OCI-LY1 (cell line): ENCODE data around the gene LINGO1.

Experiments used
- H2AFZ ChIP-seq: fragments of 200-600 bp; sonication (generic), shearing (Covaris generic); 2 replicates; pipeline ENCODE4 v1.6.0; 2014; ENCODE audit warnings: antibody characterized with exemption, mild to moderate bottlenecking, low read length
- H3F3A ChIP-seq: fragments of 200-600 bp; sonication (generic), shearing (Covaris generic); 2 replicates; pipeline ENCODE4 v1.6.0; 2014; ENCODE audit warnings: mild to moderate bottlenecking, antibody characterized with exemption, low read length, moderate library complexity; ENCODE audit not compliant: insufficient read depth
- H3K27ac ChIP-seq: fragments of 200-600 bp; sonication (generic); 2 replicates; pipeline ENCODE4 v1.5.1; 2014; ENCODE audit warnings: low read length, mixed run types, mild to moderate bottlenecking, low read depth; ENCODE audit not compliant: poor library complexity, severe bottlenecking
- H3K27me3 ChIP-seq: fragments of 200-600 bp; sonication (generic); 2 replicates; pipeline ENCODE4 v1.6.0; 2014; ENCODE audit warnings: antibody characterized with exemption, mild to moderate bottlenecking, low read length, moderate library complexity; ENCODE audit not compliant: insufficient read depth
- H3K36me3 ChIP-seq: fragments of 200-600 bp; sonication (generic); 2 replicates; pipeline ENCODE4 v1.6.1; 2014; ENCODE audit warnings: mild to moderate bottlenecking, antibody characterized with exemption, low read length, moderate library complexity, mixed read lengths; ENCODE audit not compliant: insufficient read depth
- H3K4me1 ChIP-seq: fragments of 200-600 bp; sonication (generic); 2 replicates; pipeline ENCODE4 v1.5.1; 2014; ENCODE audit warnings: mild to moderate bottlenecking, low read length, moderate library complexity; ENCODE audit not compliant: insufficient read depth, severe bottlenecking
- H3K4me2 ChIP-seq: fragments of 200-600 bp; sonication (generic), shearing (Covaris generic); 2 replicates; pipeline ENCODE4 v1.6.1; 2014; ENCODE audit warnings: low read length
- H3K4me3 ChIP-seq: fragments of 200-600 bp; sonication (generic); 2 replicates; pipeline ENCODE4 v1.5.1; 2014; ENCODE audit warnings: low read length, low read depth, mild to moderate bottlenecking, mixed read lengths; ENCODE audit not compliant: poor library complexity, severe bottlenecking
- H3K79me2 ChIP-seq: fragments of 200-600 bp; shearing (Covaris generic); 2 replicates; pipeline ENCODE4 v1.6.1; 2016; ENCODE audit warnings: mixed run types, low read length, mixed read lengths; ENCODE audit not compliant: insufficient read depth
- H3K9ac ChIP-seq: fragments of 200-600 bp; sonication (generic), shearing (Covaris generic); 2 replicates; pipeline ENCODE4 v1.6.1; 2014; ENCODE audit warnings: mild to moderate bottlenecking, low read length, mixed read lengths
- H3K9me2 ChIP-seq: fragments of 200-600 bp; sonication (generic), shearing (Covaris generic); 2 replicates; pipeline ENCODE4 v1.6.1; 2014; ENCODE audit warnings: low read depth, mild to moderate bottlenecking, low read length, mixed read lengths
- H3K9me3 ChIP-seq: fragments of 200-600 bp; shearing (Covaris generic); 2 replicates; pipeline ENCODE4 v1.6.1; 2014; ENCODE audit warnings: low read length, mixed read lengths
- H4K20me1 ChIP-seq: fragments of 200-600 bp; sonication (generic), shearing (Covaris generic); 2 replicates; pipeline ENCODE4 v1.6.0; 2016; ENCODE audit warnings: mild to moderate bottlenecking, low read length; ENCODE audit not compliant: insufficient read depth
- EZH2 ChIP-seq: fragments of 200-600 bp; sonication (generic), shearing (Covaris generic); IDR thresholded peaks from 2 replicates; pipeline ENCODE4 v1.8.0; 2017; ENCODE audit warnings: borderline replicate concordance, mixed run types, mild to moderate bottlenecking, antibody characterized with exemption, low read length, moderate library complexity, mixed read lengths
- TF ChIP-seq, protein P1 (sequence below): fragments of 200-600 bp; sonication (generic), shearing (Covaris generic); IDR thresholded peaks from 2 replicates; pipeline ENCODE4 v1.5.1; 2017; ENCODE audit warnings: mild to moderate bottlenecking, antibody characterized with exemption, low read length, moderate library complexity, mixed read lengths

The LINGO1 gene

GRCh38 chr15:77637851-77638692 is 5.4 kb upstream of the LINGO1 start:
- no peaks in the 10 kb centered on the region for H3K9me2 ChIP-seq
- no peak overlapping the region for H2AFZ ChIP-seq
- H3K4me3 ChIP-seq, result no peak overlapping the region
- no peaks in the 10 kb centered on the region for H4K20me1 ChIP-seq
- H3K9ac ChIP-seq, result no peak overlapping the region
- H3K36me3 ChIP-seq, result no peaks in the 10 kb centered on the region
- no peaks in the 10 kb centered on the region for H3K4me1 ChIP-seq
- TF ChIP-seq EZH2, result no peak
- TF ChIP-seq, protein P1, sequence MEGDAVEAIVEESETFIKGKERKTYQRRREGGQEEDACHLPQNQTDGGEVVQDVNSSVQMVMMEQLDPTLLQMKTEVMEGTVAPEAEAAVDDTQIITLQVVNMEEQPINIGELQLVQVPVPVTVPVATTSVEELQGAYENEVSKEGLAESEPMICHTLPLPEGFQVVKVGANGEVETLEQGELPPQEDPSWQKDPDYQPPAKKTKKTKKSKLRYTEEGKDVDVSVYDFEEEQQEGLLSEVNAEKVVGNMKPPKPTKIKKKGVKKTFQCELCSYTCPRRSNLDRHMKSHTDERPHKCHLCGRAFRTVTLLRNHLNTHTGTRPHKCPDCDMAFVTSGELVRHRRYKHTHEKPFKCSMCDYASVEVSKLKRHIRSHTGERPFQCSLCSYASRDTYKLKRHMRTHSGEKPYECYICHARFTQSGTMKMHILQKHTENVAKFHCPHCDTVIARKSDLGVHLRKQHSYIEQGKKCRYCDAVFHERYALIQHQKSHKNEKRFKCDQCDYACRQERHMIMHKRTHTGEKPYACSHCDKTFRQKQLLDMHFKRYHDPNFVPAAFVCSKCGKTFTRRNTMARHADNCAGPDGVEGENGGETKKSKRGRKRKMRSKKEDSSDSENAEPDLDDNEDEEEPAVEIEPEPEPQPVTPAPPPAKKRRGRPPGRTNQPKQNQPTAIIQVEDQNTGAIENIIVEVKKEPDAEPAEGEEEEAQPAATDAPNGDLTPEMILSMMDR, result no peak
- H3K9me3 ChIP-seq, result no peaks in the 10 kb centered on the region
- H3F3A ChIP-seq, result no peaks in the 10 kb centered on the region
- H3K27me3 ChIP-seq, result peaks cover 5% of the 10 kb centered on the region; the same call in 1 of the 2 replicates
- H3K79me2 ChIP-seq, result no peaks in the 10 kb centered on the region
- no peak overlapping the region for H3K27ac ChIP-seq
- H3K4me2 ChIP-seq, result no peak overlapping the region

GRCh38 chr15:77636209-77636608 is 3.5 kb upstream of the LINGO1 start:
- TF ChIP-seq, protein P1, result no peak
- TF ChIP-seq EZH2, result no peak
- no peaks in the 10 kb centered on the region for H3K9me2 ChIP-seq
- no peaks in the 10 kb centered on the region for H3K4me1 ChIP-seq
- H3K79me2 ChIP-seq, result no peaks in the 10 kb centered on the region
- no peak overlapping the region for H3K27ac ChIP-seq
- no peak overlapping the region for H3K9ac ChIP-seq
- no peaks in the 10 kb centered on the region for H3F3A ChIP-seq
- no peaks in the 10 kb centered on the region for H3K36me3 ChIP-seq
- peaks cover 5% of the 10 kb centered on the region; the same call in 1 of the 2 replicates for H3K27me3 ChIP-seq
- H3K4me2 ChIP-seq, result no peak overlapping the region
- H2AFZ ChIP-seq, result no peak overlapping the region
- H3K4me3 ChIP-seq, result no peak overlapping the region
- H3K9me3 ChIP-seq, result no peaks in the 10 kb centered on the region
- no peaks in the 10 kb centered on the region for H4K20me1 ChIP-seq

- Histone ChIP-seq H3K27me3 (peaks cover 4% of the 10 kb centered on the region; the same call in 1 of the 2 replicates), H4K20me1 (no peaks in the 10 kb centered on the region), H3K79me2 (no peaks in the 10 kb centered on the region), H3K4me3 (no peak overlapping the region), H3K9me2 (no peaks in the 10 kb centered on the region), H3K27ac (no peak overlapping the region), H3K36me3 (no peaks in the 10 kb centered on the region), H3F3A (no peaks in the 10 kb centered on the region), H3K9me3 (no peaks in the 10 kb centered on the region), H3K9ac (no peak overlapping the region), H3K4me2 (no peak overlapping the region), H3K4me1 (no peaks in the 10 kb centered on the region), H2AFZ (no peak overlapping the region)
- TF ChIP-seq, protein P1, result peak; percentile 59
- TF ChIP-seq EZH2, result no peak
Measured at GRCh38 chr15:77634266-77634962, 1.7 kb upstream of the LINGO1 start.
